Stimulated activated CD8-positive, alpha-beta memory T cell treated with anti-CD3 and anti-CD28 coated beads, Interleukin-4, amount 100 ng/mL, for 24 hours (primary cell): Measurements from ENCODE around the gene FRMPD4.

Source experiments
- DNase-seq: peaks from one replicate; pipeline ENCODE4 v3.0.0-alpha.2; 2020; ENCODE audit warnings: low read depth

Gene FRMPD4

GRCh38 chrX:12210971-12211370 is 72.7 kb downstream of the FRMPD4 start:
- no peak for DNase-seq

- no peak for DNase-seq
These were observed 85.4 kb downstream of the FRMPD4 start for GRCh38 chrX:12223650-12224049.

- no peak for DNase-seq
These were observed 86.8 kb downstream of the FRMPD4 start for GRCh38 chrX:12225107-12225506.

- no peak for DNase-seq
These were observed 89.3 kb downstream of the FRMPD4 start for GRCh38 chrX:12227412-12228041.

- no peak for DNase-seq
These were observed 90.6 kb downstream of the FRMPD4 start for GRCh38 chrX:12228862-12229261.

GRCh38 chrX:12229986-12230385 is 91.7 kb downstream of the FRMPD4 start:
- no peak for DNase-seq

- DNase-seq = no peak
These were observed 96.5 kb downstream of the FRMPD4 start for GRCh38 chrX:12234534-12235329.

GRCh38 chrX:12236156-12236555 is 97.9 kb downstream of the FRMPD4 start:
- no peak for DNase-seq

GRCh38 chrX:12237131-12237530 is 98.9 kb downstream of the FRMPD4 start:
- DNase-seq = no peak

- DNase-seq = no peak
These were observed 99.5 kb downstream of the FRMPD4 start for GRCh38 chrX:12237771-12238170.

- no peak for DNase-seq
These were observed 101.2 kb downstream of the FRMPD4 start for GRCh38 chrX:12239356-12240082.

- no peak for DNase-seq
These were observed 102.2 kb downstream of the FRMPD4 start for GRCh38 chrX:12240491-12240890.

GRCh38 chrX:12241026-12241425 is 102.8 kb downstream of the FRMPD4 start:
- DNase-seq = no peak

GRCh38 chrX:12245650-12246645 is 107.7 kb downstream of the FRMPD4 start:
- DNase-seq = no peak

GRCh38 chrX:12249997-12250396 is 111.7 kb downstream of the FRMPD4 start:
- DNase-seq = no peak

GRCh38 chrX:12263211-12263610 is 124.9 kb downstream of the FRMPD4 start:
- no peak for DNase-seq

- no peak for DNase-seq
These were observed 131.2 kb downstream of the FRMPD4 start for GRCh38 chrX:12269484-12269883.

- DNase-seq = no peak
These were observed 139.9 kb downstream of the FRMPD4 start for GRCh38 chrX:12278151-12278550.

GRCh38 chrX:12282991-12283390 is 144.7 kb downstream of the FRMPD4 start:
- DNase-seq = no peak

- DNase-seq = no peak
These were observed 154.9 kb downstream of the FRMPD4 start for GRCh38 chrX:12292996-12293765.

GRCh38 chrX:12297353-12297752 is 159.1 kb downstream of the FRMPD4 start:
- DNase-seq = no peak
